HEK293T (cell line): ENCODE data around the gene PDGFRB.

Experiments
- ARNT ChIP-seq: fragments of 450-650 bp; IDR thresholded peaks from 2 replicates; pipeline ENCODE4 v1.6.1; 2017; ENCODE audit warnings: mild to moderate bottlenecking
- ELF4 ChIP-seq: fragments of 450-650 bp; IDR thresholded peaks from 2 replicates; pipeline ENCODE4 v1.6.1; 2017; ENCODE audit warnings: antibody characterized with exemption
- FOXK2 ChIP-seq: fragments of 450-650 bp; IDR thresholded peaks from 2 replicates; pipeline ENCODE4 v1.6.1; 2016; ENCODE audit warnings: mild to moderate bottlenecking
- HDGF ChIP-seq: fragments of 450-650 bp; IDR thresholded peaks from 2 replicates; pipeline ENCODE4 v1.6.1; 2017; ENCODE audit warnings: antibody characterized with exemption, borderline replicate concordance
- L3MBTL2 ChIP-seq: fragments of 450-650 bp; conservative IDR thresholded peaks from 2 replicates; pipeline ENCODE4 v1.6.1; 2016; ENCODE audit warnings: mild to moderate bottlenecking
- TF ChIP-seq, protein P1 (sequence below): fragments of 450-650 bp; IDR thresholded peaks from 2 replicates; pipeline ENCODE4 v1.6.1; 2016

DNA sequence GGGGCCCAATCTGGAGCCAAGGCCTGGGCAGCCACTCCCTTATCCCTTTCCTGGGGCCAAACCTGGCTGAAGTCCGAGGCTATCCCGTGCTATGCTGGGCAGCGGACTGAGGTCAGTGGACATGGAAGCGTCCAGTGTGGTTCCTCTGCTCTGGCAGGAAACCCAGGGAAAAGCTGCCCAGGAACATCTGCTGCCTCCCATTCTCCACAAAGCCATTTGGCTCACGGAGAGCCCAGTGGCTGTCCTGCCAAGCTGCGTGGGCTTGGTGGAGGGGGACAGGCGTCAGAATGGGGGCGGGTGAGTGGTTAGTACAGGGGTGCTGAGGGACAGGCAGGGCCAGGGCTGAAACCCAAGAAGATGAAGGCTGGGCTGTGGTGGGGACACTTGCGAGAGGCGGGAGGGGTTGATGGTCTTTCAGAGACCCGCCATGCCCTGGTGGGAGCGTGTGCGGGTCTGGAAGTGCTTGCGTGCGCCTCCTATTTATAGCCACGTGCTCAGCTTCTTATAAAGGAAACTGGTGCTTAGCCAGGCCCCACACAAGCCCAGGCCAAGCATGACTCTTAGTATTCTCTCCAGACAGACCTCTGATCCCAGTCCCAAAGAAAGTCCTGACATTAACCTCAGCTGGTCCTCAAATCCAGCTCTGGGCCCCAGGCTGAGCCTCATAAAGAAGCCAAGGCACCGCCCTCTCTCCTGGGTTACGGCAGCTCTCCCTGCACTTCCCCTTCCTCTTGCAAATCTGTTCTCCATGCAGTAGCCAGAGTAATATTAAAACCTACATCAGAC lies 24.8 kb upstream of the PDGFRB start:
- no peak for TF ChIP-seq FOXK2
- TF ChIP-seq ELF4: no peak
- TF ChIP-seq, protein P1, sequence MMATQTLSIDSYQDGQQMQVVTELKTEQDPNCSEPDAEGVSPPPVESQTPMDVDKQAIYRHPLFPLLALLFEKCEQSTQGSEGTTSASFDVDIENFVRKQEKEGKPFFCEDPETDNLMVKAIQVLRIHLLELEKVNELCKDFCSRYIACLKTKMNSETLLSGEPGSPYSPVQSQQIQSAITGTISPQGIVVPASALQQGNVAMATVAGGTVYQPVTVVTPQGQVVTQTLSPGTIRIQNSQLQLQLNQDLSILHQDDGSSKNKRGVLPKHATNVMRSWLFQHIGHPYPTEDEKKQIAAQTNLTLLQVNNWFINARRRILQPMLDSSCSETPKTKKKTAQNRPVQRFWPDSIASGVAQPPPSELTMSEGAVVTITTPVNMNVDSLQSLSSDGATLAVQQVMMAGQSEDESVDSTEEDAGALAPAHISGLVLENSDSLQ: no peak
- TF ChIP-seq HDGF: no peak
- no peak for TF ChIP-seq L3MBTL2
- no peak for TF ChIP-seq ARNT
